ENCODE results near the gene MBNL2.

GRCh38 chr13:97241761-97242160, 19.6 kb downstream of the MBNL2 start:
- TF ChIP-seq EP300 (IDR thresholded peaks at IDR 0.05), result no peak
- TF ChIP-seq CTCF (IDR thresholded peaks at IDR 0.05), result no peak
